Esophagus muscularis mucosa (tissue), 4 donors: Measurements from ENCODE around the gene PDK2. TPM values are rescaled to one million over a fixed set of nuclear protein-coding genes. Genes with fewer than 3 reads are reported as not detected.
A peak's percentile ranks its signal among the peaks of the same experiment; 100 is the strongest.

Experiments
- DNase-seq: peaks from one replicate; pipeline ENCODE4 v3.0.0-alpha.2; 2017; ENCODE audit errors: extremely low spot score
- H3K27ac ChIP-seq, 4 donors: fragments of 200-600 bp; sonication (generic); replicated peaks in 1 of 4; 1 replicate in 3 of 4; 2 replicates in 1 of 4; pipeline ENCODE4 v1.5.1; 2016 to 2019; ENCODE audit warnings: mild to moderate bottlenecking in 1 of 4
- H3K27me3 ChIP-seq, 4 donors: fragments of 200-600 bp; sonication (generic); one replicate each; pipeline versions ENCODE4 v1.5.1 to v1.6.0; 2016 to 2019
- H3K36me3 ChIP-seq, 4 donors: fragments of 200-600 bp; sonication (generic); one replicate each; pipeline ENCODE4 v1.5.1; 2016 to 2019
- H3K4me1 ChIP-seq, 4 donors: fragments of 200-600 bp; sonication (generic); one replicate each; pipeline ENCODE4 v1.5.1; 2016 to 2019
- H3K4me3 ChIP-seq, 4 donors: fragments of 200-600 bp; sonication (generic); 1 replicate in 2 of 4; 2 replicates in 2 of 4; pipeline ENCODE4 v1.5.1; 2016 to 2019; ENCODE audit warnings: mild to moderate bottlenecking in 4 of 4, moderate library complexity in 1 of 4
- H3K9me3 ChIP-seq, 4 donors: fragments of 200-600 bp; sonication (generic); 1 replicate in 3 of 4; 2 replicates in 1 of 4; pipeline ENCODE4 v1.5.1; 2016 to 2019
- CTCF ChIP-seq, 3 experiments: fragments of 200-600 bp in 2 of 3; fragments of 450-650 bp in 1 of 3; sonication (generic) in 2 of 3; IDR thresholded peaks; one replicate each; pipeline ENCODE4 v1.5.1; 2017 to 2019; ENCODE audit warnings: antibody characterized with exemption in 3 of 3, mild to moderate bottlenecking in 2 of 3, moderate library complexity in 1 of 3
- EP300 ChIP-seq: sonication (generic); formaldehyde crosslinking; IDR thresholded peaks from one replicate; pipeline ENCODE4 v1.6.1; 2017; ENCODE audit warnings: antibody characterized with exemption
- POLR2A ChIP-seq: fragments of 450-650 bp; IDR thresholded peaks from one replicate; pipeline ENCODE4 v1.6.1; 2017; ENCODE audit warnings: antibody characterized with exemption, moderate library complexity, mild to moderate bottlenecking, low read depth
- POLR2AphosphoS5 ChIP-seq, 2 donors: sonication (generic); formaldehyde crosslinking; IDR thresholded peaks; one replicate each; pipeline ENCODE4 v1.6.1; 2017; ENCODE audit warnings: antibody characterized with exemption in 2 of 2
- WGBS: methylation state at CpG from one replicate; pipeline ENCODE4 v1.1.5; 2018; 5-methylcytosine and 5-hydroxymethylcytosine counted together
- intact Hi-C: fragments of 100-400 bp; cut with DNase I; formaldehyde crosslinking; loops from one replicate; pipeline ENCODE4 v1.15.1; 2023
- total RNA-seq, 4 donors: library from RNA; depleted of rRNA; stranded (reverse); fragments of >200 nt; gene quantifications; one replicate each; pipeline versions ENCODE4 v1.1.0 to v1.2.1, GENCODE V29; 2016

The PDK2 gene
- total RNA-seq, 4 donors from 2014 or later, result 31.6 to 118 (median 61.4) TPM

- Histone ChIP-seq H3K27ac (peak overlapping the region in 1 of 4 donors; percentile 77), H3K4me1 (peaks cover 24 to 46% (median 43%) of the 10 kb centered on the region in 4 donors), H3K27me3 (peaks cover 0 to 11% (median under 1%) of the 10 kb centered on the region in 4 donors), H3K9me3 (no peaks in the 10 kb centered on the region), H3K4me3 (no peak overlapping the region), H3K36me3 (peaks cover 44 to 56% (median 55%) of the 10 kb centered on the region in 4 donors)
- DNase-seq, result no peak
- intact Hi-C loops, result no loop called here
- TF ChIP-seq EP300 (no peak), POLR2AphosphoS5 (IDR thresholded peaks at IDR 0.05) (no peak), CTCF (IDR thresholded peaks at IDR 0.05) (no peak), POLR2A (no peak)
- WGBS, result 69% methylated on average over 7 of the region's 16 CpGs
Observed at GRCh38 chr17:50134206-50135110, 39.3 kb downstream of the PDK2 start.

GRCh38 chr17:50135316-50136095 is 40.4 kb downstream of the PDK2 start:
- no peak overlapping the region for H3K4me3 ChIP-seq
- intact Hi-C loops, result no loop called here
- TF ChIP-seq POLR2A (no peak), POLR2AphosphoS5 (IDR thresholded peaks at IDR 0.05) (no peak), EP300 (no peak), CTCF (IDR thresholded peaks at IDR 0.05) (no peak)
- 92% methylated on average over 15 of the region's 16 CpGs for WGBS
- no peak overlapping the region for H3K27ac ChIP-seq
- peaks cover 47 to 66% (median 64%) of the 10 kb centered on the region in 4 donors for H3K36me3 ChIP-seq
- H3K27me3 ChIP-seq, result peaks cover 0 to 1% (median 0%) of the 10 kb centered on the region in 4 donors
- H3K4me1 ChIP-seq, result peaks cover 26 to 46% (median 43%) of the 10 kb centered on the region in 4 donors
- no peak for DNase-seq
- no peaks in the 10 kb centered on the region for H3K9me3 ChIP-seq

GRCh38 chr17:50136096-50136687 is 41.0 kb downstream of the PDK2 start:
- TF ChIP-seq POLR2AphosphoS5 (IDR thresholded peaks at IDR 0.05) (no peak), CTCF (IDR thresholded peaks at IDR 0.05) (no peak), POLR2A (no peak), EP300 (no peak)
- DNase-seq, result no peak
- WGBS, result 89% methylated on average over 7 of the region's 11 CpGs
- Histone ChIP-seq H3K9me3 (no peaks in the 10 kb centered on the region), H3K27ac (no peak overlapping the region), H3K36me3 (peaks cover 52 to 73% (median 71%) of the 10 kb centered on the region in 4 donors), H3K4me1 (peaks cover 29 to 45% (median 43%) of the 10 kb centered on the region in 4 donors), H3K4me3 (no peak overlapping the region), H3K27me3 (no peaks in the 10 kb centered on the region)
- intact Hi-C loops, result no loop called here

GRCh38 chr17:50137042-50137441 is 41.9 kb downstream of the PDK2 start:
- Histone ChIP-seq H3K4me3 (no peak overlapping the region), H3K36me3 (peaks cover 58 to 82% (median 79%) of the 10 kb centered on the region in 4 donors), H3K27ac (no peak overlapping the region), H3K4me1 (peaks cover 35 to 51% (median 48%) of the 10 kb centered on the region in 4 donors), H3K9me3 (no peaks in the 10 kb centered on the region), H3K27me3 (no peaks in the 10 kb centered on the region)
- no peak for DNase-seq
- intact Hi-C loops, result no loop called here
- WGBS, result 87% methylated on average over 4 of the region's 4 CpGs
- TF ChIP-seq CTCF (IDR thresholded peaks at IDR 0.05) (no peak), EP300 (no peak), POLR2AphosphoS5 (IDR thresholded peaks at IDR 0.05) (no peak), POLR2A (no peak)
